Neural cell (in vitro differentiated cells): ENCODE measurements around the gene LGALS8. TPM values are rescaled to one million over a fixed set of nuclear protein-coding genes. Genes with fewer than 3 reads are reported as not detected.
A peak's percentile ranks its signal among the peaks of the same experiment; 100 is the strongest.

Experiments used
- H2AFZ ChIP-seq: fragments of 200-600, 300-800 bp; sonication (generic), shearing (Covaris generic); 2 replicates; pipeline ENCODE4 v1.6.0; 2014; ENCODE audit warnings: low read depth, mild to moderate bottlenecking, antibody characterized with exemption, low read length, moderate library complexity
- H3F3A ChIP-seq: fragments of 200-600 bp; shearing (Covaris generic); 2 replicates; pipeline ENCODE4 v1.6.1; 2016; ENCODE audit warnings: mild to moderate bottlenecking, moderate library complexity, mixed read lengths, antibody characterized with exemption, low read length; ENCODE audit not compliant: insufficient read depth, poor library complexity, severe bottlenecking
- H3K27ac ChIP-seq: fragments of 200-600, 300-800 bp; sonication (generic), shearing (Covaris generic); 2 replicates; pipeline ENCODE4 v1.5.1; 2014; ENCODE audit warnings: mild to moderate bottlenecking, low read length, moderate library complexity
- H3K27me3 ChIP-seq: fragments of 300-800, 200-600 bp; sonication (generic), shearing (Covaris generic); 2 replicates; pipeline ENCODE4 v1.6.0; 2014; ENCODE audit warnings: mild to moderate bottlenecking, low read depth, low read length, moderate library complexity; ENCODE audit not compliant: insufficient read depth
- H3K36me3 ChIP-seq: fragments of 300-800, 200-600 bp; sonication (generic), shearing (Covaris generic); 2 replicates; pipeline ENCODE4 v1.5.1; 2014; ENCODE audit warnings: mild to moderate bottlenecking, antibody characterized with exemption, low read length, moderate library complexity; ENCODE audit not compliant: insufficient read depth
- H3K4me2 ChIP-seq: fragments of 300-800, 200-600 bp; sonication (generic), shearing (Covaris generic); 2 replicates; pipeline ENCODE4 v1.6.0; 2014; ENCODE audit warnings: mild to moderate bottlenecking, low read length
- H3K4me3 ChIP-seq: fragments of 300-800, 200-600 bp; sonication (generic), shearing (Covaris generic); 2 replicates; pipeline ENCODE4 v1.5.1; 2014; ENCODE audit warnings: mild to moderate bottlenecking, low read length, moderate library complexity
- H3K79me2 ChIP-seq: fragments of 200-600 bp; shearing (Covaris generic); replicated peaks from 2 replicates; pipeline ENCODE4 v1.6.0; 2014; ENCODE audit warnings: mild to moderate bottlenecking, low read length, moderate library complexity; ENCODE audit not compliant: insufficient read depth
- H3K9ac ChIP-seq: fragments of 300-800, 200-600 bp; sonication (generic), shearing (Covaris generic); 2 replicates; pipeline ENCODE4 v1.6.1; 2016; ENCODE audit warnings: mild to moderate bottlenecking, low read length, mixed read lengths
- H3K9me2 ChIP-seq: fragments of 200-600 bp; shearing (Covaris generic); 2 replicates; pipeline ENCODE4 v1.6.1; 2016; ENCODE audit warnings: mild to moderate bottlenecking, low read length, mixed read lengths; ENCODE audit not compliant: insufficient read depth
- H3K9me3 ChIP-seq: fragments of 200-600, 300-800 bp; sonication (generic), shearing (Covaris generic); 2 replicates; pipeline ENCODE4 v1.6.1; 2016; ENCODE audit warnings: mild to moderate bottlenecking, mixed run types, low read length, moderate library complexity, mixed read lengths
- H4K20me1 ChIP-seq: fragments of 200-600 bp; shearing (Covaris generic); 2 replicates; pipeline ENCODE4 v1.6.1; 2016; ENCODE audit warnings: mild to moderate bottlenecking, mixed run types; ENCODE audit not compliant: insufficient read depth
- EP300 ChIP-seq: fragments of 450-650 bp; conservative IDR thresholded peaks from 2 replicates; pipeline ENCODE4 v1.6.1; 2014; ENCODE audit warnings: antibody characterized with exemption, mild to moderate bottlenecking, moderate library complexity; ENCODE audit not compliant: poor library complexity, severe bottlenecking
- EZH2 ChIP-seq: fragments of 200-600, 300-800 bp; shearing (Covaris generic), sonication (generic); IDR thresholded peaks from 2 replicates; pipeline ENCODE4 v1.6.1; 2014; ENCODE audit warnings: antibody characterized with exemption, low read length, borderline replicate concordance, mild to moderate bottlenecking; ENCODE audit not compliant: insufficient read depth, poor library complexity, severe bottlenecking
- MXI1 ChIP-seq: fragments of 450-650 bp; conservative IDR thresholded peaks from 2 replicates; pipeline ENCODE4 v1.6.1; 2014; ENCODE audit warnings: antibody characterized with exemption, mild to moderate bottlenecking; ENCODE audit not compliant: poor library complexity, severe bottlenecking
- POLR2AphosphoS5 ChIP-seq: IDR thresholded peaks from 2 replicates; pipeline ENCODE4 v1.6.1; 2012
- RAD21 ChIP-seq: fragments of 450-650 bp; conservative IDR thresholded peaks from 2 replicates; pipeline ENCODE4 v1.6.1; 2014; ENCODE audit warnings: antibody characterized with exemption, mild to moderate bottlenecking, moderate library complexity
- REST ChIP-seq: IDR thresholded peaks from 2 replicates; pipeline ENCODE4 v1.6.1; 2012; ENCODE audit warnings: borderline replicate concordance
- SMC3 ChIP-seq: fragments of 450-650 bp; conservative IDR thresholded peaks from 2 replicates; pipeline ENCODE4 v1.6.1; 2014; ENCODE audit warnings: antibody characterized with exemption, mild to moderate bottlenecking, moderate library complexity; ENCODE audit not compliant: poor library complexity
- TAF1 ChIP-seq: IDR thresholded peaks from 2 replicates; pipeline ENCODE4 v1.6.1; 2012; ENCODE audit warnings: low read depth
- polyA minus RNA-seq: library from RNA; depleted of rRNA, polyadenylated mRNA; stranded (reverse); fragments of >200 nt; gene quantifications from 2 replicates; pipeline ENCODE4 v1.2.3, GENCODE V29; 2014
- polyA plus RNA-seq: library from polyadenylated mRNA; depleted of rRNA; stranded (reverse); fragments of >200 nt; gene quantifications from 2 replicates; pipeline ENCODE4 v1.2.3, GENCODE V29; 2014
- TF ChIP-seq, protein P1 (sequence below): fragments of 450-650 bp; IDR thresholded peaks from 2 replicates; pipeline ENCODE4 v1.5.1; 2014; ENCODE audit warnings: antibody characterized with exemption, mild to moderate bottlenecking, moderate library complexity; ENCODE audit not compliant: poor library complexity, severe bottlenecking

LGALS8 gene
- 1.0 and 4.9 TPM in 2 replicates for polyA plus RNA-seq
- polyA minus RNA-seq = 3.2 and 3.4 TPM in 2 replicates

- Histone ChIP-seq H3K9me2 (no peaks in the 10 kb centered on the region), H3K79me2 (no peaks in the 10 kb centered on the region), H4K20me1 (no peaks in the 10 kb centered on the region), H2AFZ (no peak within 1 kb of the TSS), H3K9me3 (no peaks in the 10 kb centered on the region), H3K27ac (no peak within 1 kb of the TSS), H3K4me3 (peak within 1 kb of the TSS; percentile 64), H3K36me3 (no peaks in the 10 kb centered on the region), H3K4me2 (peak within 1 kb of the TSS; percentile 3), H3K27me3 (peaks cover 16% of the 10 kb centered on the region), H3K9ac (no peak within 1 kb of the TSS), H3F3A (no peaks in the 10 kb centered on the region)
- TF ChIP-seq, protein P1, sequence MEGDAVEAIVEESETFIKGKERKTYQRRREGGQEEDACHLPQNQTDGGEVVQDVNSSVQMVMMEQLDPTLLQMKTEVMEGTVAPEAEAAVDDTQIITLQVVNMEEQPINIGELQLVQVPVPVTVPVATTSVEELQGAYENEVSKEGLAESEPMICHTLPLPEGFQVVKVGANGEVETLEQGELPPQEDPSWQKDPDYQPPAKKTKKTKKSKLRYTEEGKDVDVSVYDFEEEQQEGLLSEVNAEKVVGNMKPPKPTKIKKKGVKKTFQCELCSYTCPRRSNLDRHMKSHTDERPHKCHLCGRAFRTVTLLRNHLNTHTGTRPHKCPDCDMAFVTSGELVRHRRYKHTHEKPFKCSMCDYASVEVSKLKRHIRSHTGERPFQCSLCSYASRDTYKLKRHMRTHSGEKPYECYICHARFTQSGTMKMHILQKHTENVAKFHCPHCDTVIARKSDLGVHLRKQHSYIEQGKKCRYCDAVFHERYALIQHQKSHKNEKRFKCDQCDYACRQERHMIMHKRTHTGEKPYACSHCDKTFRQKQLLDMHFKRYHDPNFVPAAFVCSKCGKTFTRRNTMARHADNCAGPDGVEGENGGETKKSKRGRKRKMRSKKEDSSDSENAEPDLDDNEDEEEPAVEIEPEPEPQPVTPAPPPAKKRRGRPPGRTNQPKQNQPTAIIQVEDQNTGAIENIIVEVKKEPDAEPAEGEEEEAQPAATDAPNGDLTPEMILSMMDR = no peak
- TF ChIP-seq SMC3 (no peak), EP300 (no peak), POLR2AphosphoS5 (no peak), MXI1 (no peak), RAD21 (no peak), REST (no peak), EZH2 (no peak), TAF1 (no peak)
These were observed at the start of gene LGALS8 for GRCh38 chr1:236523704-236524141. TSS of gene LGALS8 (plus strand) at chr1:236523982. CDS start at chr1:236526071, 2,089 bp downstream.

GRCh38 chr1:236476019-236476418 lies 47.8 kb upstream of the LGALS8 start:
- no peak for TF ChIP-seq EP300
- TF ChIP-seq POLR2AphosphoS5 = no peak
- TF ChIP-seq SMC3 = no peak
- no peak for TF ChIP-seq MXI1
- no peak for TF ChIP-seq RAD21
- no peak for TF ChIP-seq TAF1
- TF ChIP-seq, protein P1 = no peak
- no peak for TF ChIP-seq REST
- no peak for TF ChIP-seq EZH2
- Histone ChIP-seq H3F3A (no peaks in the 10 kb centered on the region), H3K36me3 (no peaks in the 10 kb centered on the region), H3K79me2 (no peaks in the 10 kb centered on the region), H3K4me3 (no peak overlapping the region), H3K4me2 (no peak overlapping the region), H3K27ac (no peak overlapping the region), H2AFZ (no peak overlapping the region), H3K27me3 (no peaks in the 10 kb centered on the region), H3K9me2 (no peaks in the 10 kb centered on the region), H4K20me1 (no peaks in the 10 kb centered on the region), H3K9ac (no peak overlapping the region), H3K9me3 (no peaks in the 10 kb centered on the region)
